Activated naive CD4-positive, alpha-beta T cell treated with anti-CD3 and anti-CD28 coated beads, Interleukin-2, amount 50 U/mL, for 24 hours (primary cell): ENCODE measurements around the gene TMEM174.
"Not testable (repeated sequence)": the region's sequence is repeated elsewhere in the genome, so short reads cannot be mapped to it uniquely, and the experiment has no call there.

Experiments
- H3K27ac Mint-ChIP-seq: one replicate; pipeline ENCODE4 v1.8.0; 2021; ENCODE audit warnings: mild to moderate bottlenecking, mixed read lengths
- H3K27me3 Mint-ChIP-seq: one replicate; pipeline ENCODE4 v1.8.0; 2021; ENCODE audit warnings: mixed read lengths
- H3K36me3 Mint-ChIP-seq: one replicate; pipeline ENCODE4 v1.8.0; 2021; ENCODE audit warnings: mixed read lengths
- H3K4me1 Mint-ChIP-seq: one replicate; pipeline ENCODE4 v1.8.0; 2021; ENCODE audit warnings: mixed read lengths
- H3K4me3 Mint-ChIP-seq: one replicate; pipeline ENCODE4 v1.8.0; 2021; ENCODE audit warnings: mild to moderate bottlenecking, mixed read lengths
- H3K9me3 Mint-ChIP-seq: one replicate; pipeline ENCODE4 v1.8.0; 2021; ENCODE audit warnings: mixed read lengths

The TMEM174 gene

GRCh38 chr5:73198833-73199592 lies 26.0 kb downstream of the TMEM174 start:
- Mint-ChIP-seq H3K4me3 (no peak overlapping the region), H3K9me3 (no peaks in the 10 kb centered on the region), H3K27ac (no peak overlapping the region), H3K36me3 (peaks cover 2% of the 10 kb centered on the region), H3K27me3 (peaks cover 54% of the 10 kb centered on the region), H3K4me1 (peaks cover 3% of the 10 kb centered on the region)

- Mint-ChIP-seq H3K36me3 (peaks cover 2% of the 10 kb centered on the region), H3K27ac (no peak overlapping the region), H3K9me3 (no peaks in the 10 kb centered on the region), H3K27me3 (peaks cover 53% of the 10 kb centered on the region), H3K4me3 (no peak overlapping the region), H3K4me1 (peaks cover 3% of the 10 kb centered on the region)
Observed at GRCh38 chr5:73199671-73200070, 26.7 kb downstream of the TMEM174 start.

DNA sequence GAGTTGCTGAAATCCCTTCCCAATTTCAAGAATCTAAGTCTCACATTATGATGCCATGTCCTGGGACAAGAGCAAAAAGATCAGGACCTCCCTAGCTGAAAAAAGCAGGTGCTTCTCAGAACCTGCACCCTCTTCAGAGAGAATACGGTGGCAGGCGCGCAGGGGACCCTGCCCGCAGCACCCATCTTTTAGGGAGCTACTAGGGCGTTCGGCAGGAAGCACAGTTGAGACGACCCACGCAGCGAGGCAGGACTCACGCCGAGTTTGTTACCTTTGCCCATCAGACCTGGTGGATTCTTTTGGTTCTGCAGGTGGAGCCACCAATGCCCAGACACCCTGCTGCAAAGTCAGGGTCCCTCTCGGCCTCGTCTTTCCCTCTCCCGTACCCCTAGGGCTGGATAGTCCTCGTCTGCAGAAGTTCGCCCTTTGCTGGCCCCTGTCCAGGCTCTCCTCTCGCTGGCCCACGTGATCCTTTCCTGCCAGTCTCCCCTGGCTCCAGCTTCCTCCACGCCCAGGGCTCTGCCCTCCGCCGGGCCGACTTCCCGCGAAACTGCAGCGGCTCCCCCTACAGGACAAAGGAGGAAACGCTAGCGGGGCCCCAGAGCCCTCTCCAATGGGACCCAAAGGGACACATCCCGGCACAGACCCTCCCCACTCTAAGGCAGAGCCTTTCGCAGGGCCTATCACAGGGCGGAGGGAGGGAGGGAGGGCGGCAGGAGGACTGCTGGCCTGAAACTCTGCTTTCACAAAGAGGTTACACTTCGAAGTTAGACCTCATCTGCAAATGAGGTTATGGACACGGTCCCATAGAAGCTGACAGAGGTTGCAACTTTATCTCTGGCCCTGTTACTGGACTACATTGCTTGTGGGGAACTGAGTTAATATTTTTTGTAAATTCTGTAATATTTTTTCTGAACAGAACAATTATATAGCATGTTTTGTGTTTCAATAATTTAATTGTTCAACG lies 28.8 kb downstream of the TMEM174 start:
- no peak overlapping the region for H3K4me3 Mint-ChIP-seq

GRCh38 chr5:73204332-73204731 lies 31.3 kb downstream of the TMEM174 start:
- peaks cover 9% of the 10 kb centered on the region for H3K9me3 Mint-ChIP-seq
- no peak overlapping the region for H3K27ac Mint-ChIP-seq
- H3K4me1 Mint-ChIP-seq = peaks cover 3% of the 10 kb centered on the region
- H3K4me3 Mint-ChIP-seq = no peak overlapping the region
- peaks cover 50% of the 10 kb centered on the region for H3K27me3 Mint-ChIP-seq
- peaks cover 3% of the 10 kb centered on the region for H3K36me3 Mint-ChIP-seq

More for the DNA sequence above, 28.8 kb downstream of the TMEM174 start:
- Mint-ChIP-seq H3K4me1 (peaks cover 3% of the 10 kb centered on the region), H3K9me3 (no peaks in the 10 kb centered on the region), H3K27ac (no peak overlapping the region), H3K27me3 (peaks cover 47% of the 10 kb centered on the region), H3K36me3 (peaks cover 2% of the 10 kb centered on the region)

DNA sequence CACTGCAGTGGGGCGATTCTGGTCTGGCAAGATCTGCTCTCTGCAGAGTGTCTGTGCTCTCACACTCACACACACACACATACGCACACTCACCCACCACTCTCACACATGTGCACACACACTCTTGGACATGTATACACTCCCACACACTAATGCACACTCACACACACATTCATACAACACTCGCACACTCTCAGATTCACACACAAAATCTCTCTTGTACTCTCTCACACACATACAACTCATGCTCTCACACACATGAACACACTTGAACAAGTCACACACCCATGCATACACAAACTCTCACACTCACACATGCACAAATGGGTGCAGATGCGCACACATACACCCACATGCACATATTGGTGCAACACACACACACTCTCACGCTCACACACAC lies 31.7 kb downstream of the TMEM174 start:
- Mint-ChIP-seq H3K27me3 (peaks cover 49% of the 10 kb centered on the region), H3K4me3 (no peak overlapping the region), H3K9me3 (peaks cover 13% of the 10 kb centered on the region), H3K36me3 (peaks cover 3% of the 10 kb centered on the region), H3K4me1 (peaks cover 3% of the 10 kb centered on the region), H3K27ac (no peak overlapping the region)

DNA sequence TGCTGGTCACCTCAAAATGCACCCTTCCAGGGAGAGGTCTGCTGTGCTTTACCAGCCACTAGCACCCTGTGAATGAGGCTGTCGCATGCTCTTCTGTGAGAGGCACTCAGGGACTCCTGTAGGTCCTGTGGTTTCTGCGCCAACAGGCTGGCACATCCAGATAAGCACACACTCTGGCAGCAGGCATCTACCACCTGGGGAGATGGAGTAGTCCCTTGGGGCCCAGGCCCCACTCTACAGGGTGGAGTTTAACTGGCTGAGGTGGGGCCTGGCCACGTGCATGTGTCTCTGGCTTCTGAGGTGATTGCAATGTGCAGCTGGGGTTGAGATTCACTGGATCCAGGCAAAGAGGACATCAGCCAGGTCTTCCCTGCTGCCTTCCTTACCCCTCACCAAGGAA lies 32.3 kb downstream of the TMEM174 start:
- H3K36me3 Mint-ChIP-seq = peaks cover 3% of the 10 kb centered on the region
- no peak overlapping the region for H3K4me3 Mint-ChIP-seq
- no peak overlapping the region for H3K27ac Mint-ChIP-seq
- peaks cover 3% of the 10 kb centered on the region for H3K4me1 Mint-ChIP-seq
- H3K9me3 Mint-ChIP-seq = peaks cover 17% of the 10 kb centered on the region
- H3K27me3 Mint-ChIP-seq = peaks cover 53% of the 10 kb centered on the region

DNA sequence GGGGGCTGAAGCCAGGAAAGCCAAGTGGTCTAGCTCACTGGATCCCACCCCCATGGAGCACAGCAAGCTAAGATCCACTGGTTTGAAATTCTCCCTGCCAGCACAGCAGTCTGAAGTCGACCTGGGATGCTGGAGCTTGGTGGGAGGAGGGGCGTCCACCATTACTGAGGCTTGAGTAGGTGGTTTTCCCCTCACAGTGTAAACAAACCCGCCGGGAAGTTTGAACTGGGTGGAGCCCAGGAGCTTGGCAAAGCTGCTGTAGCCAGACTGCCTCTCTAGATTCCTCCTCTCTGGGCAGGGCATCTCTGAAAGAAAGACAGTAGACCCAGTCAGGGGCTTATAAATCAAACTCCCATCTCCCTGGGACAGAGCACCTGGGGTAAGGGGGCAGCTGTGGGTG lies 34.2 kb downstream of the TMEM174 start:
- not testable (repeated sequence) for H3K27ac Mint-ChIP-seq, H3K4me3 Mint-ChIP-seq, H3K4me1 Mint-ChIP-seq, H3K36me3 Mint-ChIP-seq
- H3K27me3 Mint-ChIP-seq = peaks cover 60% of the 10 kb centered on the region
- H3K9me3 Mint-ChIP-seq = peaks cover 24% of the 10 kb centered on the region

DNA sequence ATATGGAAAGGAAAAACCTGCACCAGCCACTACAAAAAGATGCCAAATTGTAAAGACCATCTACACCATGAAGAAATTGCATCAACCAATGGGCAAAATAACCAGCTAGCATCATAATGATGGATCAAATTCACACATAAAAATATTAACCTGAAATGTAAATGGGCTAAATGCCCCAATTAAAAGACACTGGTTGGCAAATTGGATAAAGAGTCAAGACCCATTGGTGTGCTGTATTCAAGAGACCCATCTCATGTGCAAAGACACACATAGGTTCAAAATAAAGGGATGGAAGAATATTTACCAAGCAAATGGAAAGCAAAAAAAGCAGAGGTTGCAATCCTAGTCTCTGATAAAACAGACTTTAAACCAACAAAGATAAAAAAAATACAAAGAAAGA lies 36.1 kb downstream of the TMEM174 start:
- H3K36me3 Mint-ChIP-seq, H3K4me1 Mint-ChIP-seq, H3K4me3 Mint-ChIP-seq, H3K27ac Mint-ChIP-seq: not testable (repeated sequence)
- peaks cover 67% of the 10 kb centered on the region for H3K27me3 Mint-ChIP-seq
- peaks cover 24% of the 10 kb centered on the region for H3K9me3 Mint-ChIP-seq

GRCh38 chr5:73212693-73213092 lies 39.7 kb downstream of the TMEM174 start:
- H3K36me3 Mint-ChIP-seq, H3K4me3 Mint-ChIP-seq, H3K27ac Mint-ChIP-seq: not testable (repeated sequence)
- Mint-ChIP-seq H3K9me3 (peaks cover 24% of the 10 kb centered on the region), H3K4me1 (peaks cover 13% of the 10 kb centered on the region), H3K27me3 (peaks cover 77% of the 10 kb centered on the region)

DNA sequence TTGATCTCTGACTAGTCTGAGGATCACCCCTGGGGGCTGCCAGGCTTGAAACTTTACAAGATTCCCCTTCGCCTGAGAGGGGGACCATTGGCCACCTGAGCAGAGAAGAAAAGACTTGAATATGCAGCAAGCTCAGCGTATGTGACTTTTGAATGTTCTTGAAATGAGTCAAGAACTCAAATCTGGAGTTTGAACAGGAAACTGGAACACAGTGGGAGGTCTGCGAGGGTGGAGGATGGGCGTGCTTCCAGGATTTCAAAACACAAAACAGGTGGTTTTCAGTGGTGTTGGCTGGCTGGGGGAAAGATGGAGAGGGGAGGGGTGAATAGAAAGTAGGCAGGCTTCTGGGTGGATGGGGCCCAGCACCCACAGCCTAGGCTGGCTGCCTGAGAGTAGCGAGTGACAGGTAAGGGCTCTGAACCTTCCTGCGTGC lies 40.6 kb downstream of the TMEM174 start:
- Mint-ChIP-seq H3K36me3 (peaks cover 1% of the 10 kb centered on the region), H3K27me3 (peaks cover 75% of the 10 kb centered on the region), H3K27ac (peak overlapping the region; percentile 51), H3K4me1 (peaks cover 13% of the 10 kb centered on the region), H3K9me3 (peaks cover 19% of the 10 kb centered on the region), H3K4me3 (no peak overlapping the region)

DNA sequence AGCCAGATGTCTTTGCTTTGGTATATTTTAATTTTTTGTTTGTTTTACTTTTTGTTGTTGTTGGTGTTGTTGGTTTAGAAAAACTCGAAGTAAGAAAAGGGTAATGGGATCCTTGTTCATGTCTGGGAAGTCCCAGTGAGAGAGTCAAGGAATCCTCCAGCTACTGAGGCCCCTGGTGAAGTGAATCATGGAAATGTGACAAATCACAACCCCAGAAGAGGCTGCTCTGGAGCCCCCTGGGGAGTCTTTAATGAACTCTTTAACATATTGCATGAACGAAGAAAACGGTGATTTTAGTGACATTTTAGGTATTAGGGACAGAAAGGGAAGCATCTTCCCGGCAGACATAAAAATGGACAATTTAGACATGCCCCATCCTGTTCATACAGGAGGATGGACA lies 41.3 kb downstream of the TMEM174 start:
- H3K27ac Mint-ChIP-seq = no peak overlapping the region
- peaks cover 15% of the 10 kb centered on the region for H3K9me3 Mint-ChIP-seq
- H3K36me3 Mint-ChIP-seq = no peaks in the 10 kb centered on the region
- peaks cover 13% of the 10 kb centered on the region for H3K4me1 Mint-ChIP-seq
- peaks cover 70% of the 10 kb centered on the region for H3K27me3 Mint-ChIP-seq
- H3K4me3 Mint-ChIP-seq = no peak overlapping the region

- H3K36me3 Mint-ChIP-seq = no peaks in the 10 kb centered on the region
- H3K27me3 Mint-ChIP-seq = peaks cover 66% of the 10 kb centered on the region
- peaks cover 13% of the 10 kb centered on the region for H3K4me1 Mint-ChIP-seq
- H3K9me3 Mint-ChIP-seq = peaks cover 8% of the 10 kb centered on the region
- H3K4me3 Mint-ChIP-seq = peak overlapping the region; percentile 52
- no peak overlapping the region for H3K27ac Mint-ChIP-seq
Observed at GRCh38 chr5:73214996-73215395, 42.0 kb downstream of the TMEM174 start.

DNA sequence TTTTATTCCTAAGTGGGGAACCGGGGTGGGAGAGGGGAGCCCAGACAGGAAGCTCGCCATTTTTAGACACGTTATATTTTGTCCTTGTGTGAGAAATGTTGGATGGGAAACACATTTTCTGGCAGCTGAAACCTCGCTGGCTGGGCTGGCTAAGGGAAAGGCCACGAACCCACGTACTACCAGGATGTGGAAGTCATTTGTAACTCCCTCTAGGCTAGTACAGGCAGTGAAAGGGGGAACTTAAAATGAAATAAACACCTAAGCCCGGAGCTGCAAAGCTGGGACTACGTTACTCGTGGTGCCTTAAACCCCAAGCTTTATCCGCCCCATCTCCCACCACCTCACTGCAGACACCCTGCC lies 42.5 kb downstream of the TMEM174 start:
- Mint-ChIP-seq H3K4me3 (peak overlapping the region; percentile 52), H3K4me1 (peaks cover 13% of the 10 kb centered on the region), H3K27ac (no peak overlapping the region), H3K9me3 (peaks cover 7% of the 10 kb centered on the region), H3K27me3 (peaks cover 62% of the 10 kb centered on the region), H3K36me3 (no peaks in the 10 kb centered on the region)

GRCh38 chr5:73215891-73216610 lies 43.1 kb downstream of the TMEM174 start:
- Mint-ChIP-seq H3K36me3 (no peaks in the 10 kb centered on the region), H3K27me3 (peaks cover 60% of the 10 kb centered on the region), H3K4me1 (peaks cover 13% of the 10 kb centered on the region), H3K9me3 (peaks cover 7% of the 10 kb centered on the region), H3K27ac (no peak overlapping the region), H3K4me3 (peak overlapping the region; percentile 63)

- H3K9me3 Mint-ChIP-seq = no peaks in the 10 kb centered on the region
- H3K27ac Mint-ChIP-seq = no peak overlapping the region
- H3K36me3 Mint-ChIP-seq = no peaks in the 10 kb centered on the region
- no peak overlapping the region for H3K4me3 Mint-ChIP-seq
- H3K27me3 Mint-ChIP-seq = peaks cover 49% of the 10 kb centered on the region
- peaks cover 10% of the 10 kb centered on the region for H3K4me1 Mint-ChIP-seq
Observed at GRCh38 chr5:73218552-73219171, 45.7 kb downstream of the TMEM174 start.
